ENCODE measurements around the gene WASHC3. TPM values are rescaled to one million over a fixed set of nuclear protein-coding genes. Genes with fewer than 3 reads are reported as not detected.

WASHC3 gene
- total RNA-seq, 3 donors from 2014 or later, result 68.1 to 99.9 (median 74.1) TPM

DNA sequence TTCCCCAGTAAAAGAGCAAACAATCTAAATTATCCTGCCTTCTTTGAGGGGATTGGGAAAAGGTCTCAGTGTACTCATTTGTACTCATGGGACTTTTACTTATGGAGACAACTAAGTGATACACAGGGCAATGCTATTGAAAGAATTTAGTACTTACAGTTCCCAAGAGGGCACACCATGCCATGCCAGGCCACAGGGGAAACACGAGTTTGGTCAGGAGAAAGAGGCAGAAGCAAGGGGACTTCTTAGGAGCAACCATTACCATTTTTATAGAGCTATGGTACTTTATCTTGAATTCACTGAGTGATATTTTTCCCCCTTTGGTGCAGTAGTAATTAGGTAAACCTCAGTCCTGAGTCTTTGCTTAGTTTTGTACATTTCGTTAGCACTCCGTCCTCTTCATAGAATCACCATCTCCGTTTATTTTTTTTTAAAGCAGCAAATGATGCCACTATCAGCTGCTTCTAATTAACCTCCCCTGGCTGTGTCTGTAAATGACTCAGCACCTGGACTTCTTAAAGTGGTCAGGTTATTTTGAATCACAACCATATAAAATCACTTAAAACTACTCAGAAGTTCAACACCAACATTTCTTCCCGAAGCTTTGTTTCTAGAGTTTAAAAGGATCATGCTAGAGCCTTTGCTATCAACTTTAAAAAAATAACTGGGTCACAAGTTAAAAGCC lies 5.9 kb upstream of the WASHC3 start:
- Histone ChIP-seq H3K4me1 (no peaks in the 10 kb centered on the region), H3K27me3 (no peaks in the 10 kb centered on the region), H3K4me3 (no peak overlapping the region), H3K27ac (peak overlapping the region in 1 of 2 donors; percentile 30), H3K36me3 (no peaks in the 10 kb centered on the region), H3K9me3 (no peaks in the 10 kb centered on the region)
- TF ChIP-seq POLR2AphosphoS5 (IDR thresholded peaks at IDR 0.05) (no peak), CTCF (IDR thresholded peaks at IDR 0.05) (no peak)
- DNase-seq (ENCODE audit: low spot score in 2 of 2), result no peak
- intact Hi-C loops (cut with DNase I; ENCODE audit: low total_unique reads), result no loop called here

DNA sequence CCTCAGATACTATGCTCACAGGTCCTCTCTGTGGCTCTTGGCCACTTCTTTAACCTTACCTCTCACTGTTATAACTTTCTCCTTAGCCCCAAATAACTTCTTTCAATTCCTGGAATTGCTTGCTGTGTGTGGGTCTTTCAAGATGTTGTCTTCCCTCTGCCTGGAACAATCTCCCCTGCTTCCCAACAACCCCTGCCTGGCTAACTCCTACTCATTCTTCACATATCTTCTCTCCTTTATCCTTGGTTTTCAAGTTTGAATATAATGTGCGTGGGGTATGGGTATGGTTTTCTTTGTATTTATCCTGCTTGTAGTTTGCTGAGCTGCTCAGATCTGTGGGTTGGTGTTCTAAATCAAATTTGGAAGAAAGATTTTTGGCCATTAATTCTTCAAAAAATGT lies 2.7 kb upstream of the WASHC3 start:
- peak overlapping the region in 1 of 2 donors; percentile 51 for H3K27ac ChIP-seq
- intact Hi-C loops (cut with DNase I; ENCODE audit: low total_unique reads), result no loop called here

GRCh38 chr12:102063069-102063468 lies 1.3 kb upstream of the WASHC3 start:
- intact Hi-C loops (cut with DNase I; ENCODE audit: low total_unique reads), result no loop called here
- TF ChIP-seq POLR2AphosphoS5 (IDR thresholded peaks at IDR 0.05) (no peak), POLR2A (IDR thresholded peaks at IDR 0.05) (no peak), CTCF (IDR thresholded peaks at IDR 0.05) (no peak)
- no peak for DNase-seq (ENCODE audit: low spot score in 2 of 2)

More for the DNA sequence above, 2.7 kb upstream of the WASHC3 start:
- no peak for TF ChIP-seq POLR2A (IDR thresholded peaks at IDR 0.05)
- no peak for TF ChIP-seq POLR2AphosphoS5 (IDR thresholded peaks at IDR 0.05)
- no peak for TF ChIP-seq CTCF (IDR thresholded peaks at IDR 0.05)
- H3K27me3 ChIP-seq, result no peaks in the 10 kb centered on the region
- H3K9me3 ChIP-seq, result no peaks in the 10 kb centered on the region
- DNase-seq (ENCODE audit: low spot score in 2 of 2), result no peak
- H3K4me1 ChIP-seq, result no peaks in the 10 kb centered on the region
- no peak overlapping the region for H3K4me3 ChIP-seq
- no peaks in the 10 kb centered on the region for H3K36me3 ChIP-seq

DNA sequence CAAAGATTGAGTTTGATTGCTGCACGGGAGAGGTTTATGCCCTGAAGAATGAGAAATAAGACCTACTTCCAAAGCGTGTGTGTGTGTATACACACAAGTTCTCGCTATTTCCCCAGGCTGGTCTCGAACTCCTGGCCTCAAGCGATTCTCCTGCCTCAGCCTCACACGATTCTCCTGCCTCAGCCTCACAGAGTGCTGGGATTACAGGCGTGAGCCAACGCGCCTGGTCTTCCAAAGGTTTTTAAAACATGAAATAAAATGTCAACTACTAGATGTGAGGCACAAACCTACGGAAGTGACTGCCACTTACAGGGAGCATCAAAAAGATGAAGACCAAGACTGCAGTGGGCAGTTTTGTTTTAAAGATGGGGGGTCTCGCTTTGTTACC lies 622 bp upstream of the WASHC3 start:
- Histone ChIP-seq H3K4me3 (peak overlapping the region in 2 of 3 donors; percentile 86 to 94), H3K27me3 (no peaks in the 10 kb centered on the region), H3K4me1 (no peaks in the 10 kb centered on the region), H3K9me3 (no peaks in the 10 kb centered on the region), H3K36me3 (no peaks in the 10 kb centered on the region), H3K27ac (peak overlapping the region in 1 of 2 donors; percentile 96)
- intact Hi-C loops (cut with DNase I; ENCODE audit: low total_unique reads), result no loop called here
- no peak for DNase-seq (ENCODE audit: low spot score in 2 of 2)
- no peak for TF ChIP-seq CTCF (IDR thresholded peaks at IDR 0.05)
- TF ChIP-seq POLR2AphosphoS5 (IDR thresholded peaks at IDR 0.05), result no peak
- TF ChIP-seq POLR2A (IDR thresholded peaks at IDR 0.05), result no peak

More at GRCh38 chr12:102063069-102063468, 1.3 kb upstream of the WASHC3 start:
- Histone ChIP-seq H3K27ac (no peak overlapping the region), H3K9me3 (no peaks in the 10 kb centered on the region), H3K36me3 (no peaks in the 10 kb centered on the region), H3K4me3 (no peak overlapping the region), H3K27me3 (no peaks in the 10 kb centered on the region), H3K4me1 (no peaks in the 10 kb centered on the region)

DNA sequence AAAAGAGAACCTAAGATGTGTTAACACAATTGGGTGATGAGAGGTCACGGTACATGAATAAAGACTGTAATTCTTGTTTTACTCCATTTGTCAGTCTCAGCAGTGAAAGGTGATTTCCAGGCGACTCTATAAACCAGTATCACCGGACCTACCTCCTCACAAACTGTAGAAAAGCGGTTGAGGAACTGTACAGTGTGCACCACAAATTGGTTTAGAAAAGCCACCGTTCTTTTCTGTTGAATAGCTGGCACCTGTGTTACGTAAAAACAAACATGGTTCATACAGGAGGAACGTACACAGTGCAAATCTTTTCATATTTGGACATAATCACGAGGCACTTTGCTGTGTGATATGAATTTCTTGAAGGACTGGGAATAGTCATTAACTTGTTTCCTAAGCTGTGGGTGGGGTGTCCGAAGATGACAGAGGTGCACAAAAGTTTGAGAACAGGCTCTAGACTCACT lies 663 bp downstream of the WASHC3 start:
- intact Hi-C loops (cut with DNase I; ENCODE audit: low total_unique reads), result no loop called here
- H3K9me3 ChIP-seq, result no peaks in the 10 kb centered on the region
- DNase-seq (ENCODE audit: low spot score in 2 of 2), result no peak
- H3K36me3 ChIP-seq, result no peaks in the 10 kb centered on the region
- H3K4me3 ChIP-seq, result peak overlapping the region; percentile 81 to 94 (median 86)
- no peak for TF ChIP-seq POLR2A (IDR thresholded peaks at IDR 0.05)
- TF ChIP-seq POLR2AphosphoS5 (IDR thresholded peaks at IDR 0.05), result no peak
- no peak for TF ChIP-seq CTCF (IDR thresholded peaks at IDR 0.05)
- H3K4me1 ChIP-seq, result no peaks in the 10 kb centered on the region
- H3K27ac ChIP-seq, result peak overlapping the region; percentile 95 to 96
- no peaks in the 10 kb centered on the region for H3K27me3 ChIP-seq

Measured in breast epithelium (tissue), 4 donors.